Liver (tissue), 9 donors: Measurements from ENCODE around the gene FOXB2. TPM values are rescaled to one million over a fixed set of nuclear protein-coding genes. Genes with fewer than 3 reads are reported as not detected.

ENCODE experiments used
- DNase-seq: peaks from one replicate; pipeline ENCODE4 v3.0.0-alpha.2; 2017; ENCODE audit warnings: low spot score
- H3K27ac ChIP-seq, 2 donors: one replicate each; pipeline ENCODE4 v1.7.0; 2013; ENCODE audit warnings: inconsistent platforms in 2 of 2, low read length in 2 of 2, control low read depth in 1 of 2, low read depth in 1 of 2, mild to moderate bottlenecking in 1 of 2
- H3K27me3 ChIP-seq, 4 donors: one replicate each; pipeline versions ENCODE4 v1.6.1 to v1.7.0; 2013; ENCODE audit warnings: low read length in 3 of 4, inconsistent platforms in 1 of 4, mild to moderate bottlenecking in 1 of 4, moderate library complexity in 1 of 4; ENCODE audit not compliant: control insufficient read depth in 4 of 4, insufficient read depth in 4 of 4
- H3K36me3 ChIP-seq, 4 donors: one replicate each; pipeline versions ENCODE4 v1.6.1 to v1.7.0; 2013; ENCODE audit warnings: low read length in 3 of 4, mild to moderate bottlenecking in 3 of 4, low read depth in 1 of 4, moderate library complexity in 1 of 4; ENCODE audit not compliant: control insufficient read depth in 4 of 4, insufficient read depth in 3 of 4
- H3K4me1 ChIP-seq, 4 donors: one replicate each; pipeline versions ENCODE4 v1.6.1 to v1.7.0; 2013; ENCODE audit warnings: low read length in 3 of 4, mild to moderate bottlenecking in 3 of 4, moderate library complexity in 1 of 4; ENCODE audit not compliant: control insufficient read depth in 4 of 4, insufficient read depth in 4 of 4
- H3K4me3 ChIP-seq, 3 donors: one replicate each; pipeline versions ENCODE4 v1.6.1 to v1.7.0; 2013; ENCODE audit warnings: low read length in 3 of 3, control low read depth in 1 of 3, low read depth in 1 of 3, mild to moderate bottlenecking in 1 of 3
- H3K9ac ChIP-seq, 2 donors: one replicate each; pipeline ENCODE4 v1.7.0; 2013; ENCODE audit warnings: low read length in 2 of 2, mild to moderate bottlenecking in 2 of 2, moderate library complexity in 2 of 2, control low read depth in 1 of 2, low read depth in 1 of 2
- H3K9me3 ChIP-seq, 4 donors: one replicate each; pipeline versions ENCODE4 v1.6.1 to v1.7.0; 2013; ENCODE audit warnings: low read length in 3 of 4; ENCODE audit not compliant: control insufficient read depth in 4 of 4
- CTCF ChIP-seq: fragments of 150-350 bp; IDR thresholded peaks from 2 replicates; pipeline ENCODE4 v1.5.1; 2017; ENCODE audit warnings: improper control_type of control experiment, low read depth, low read length; ENCODE audit not compliant: missing input control
- EGR1 ChIP-seq, 2 donors: IDR thresholded peaks; 2 replicates each; pipeline ENCODE4 v1.6.1; 2016 to 2018; ENCODE audit warnings: antibody characterized with exemption in 2 of 2, low read depth in 2 of 2
- FOXA1 ChIP-seq: IDR thresholded peaks from 2 replicates; pipeline ENCODE4 v1.6.1; 2016; ENCODE audit warnings: antibody characterized with exemption
- FOXA2 ChIP-seq: IDR thresholded peaks from 2 replicates; pipeline ENCODE4 v1.6.1; 2016; ENCODE audit warnings: antibody characterized with exemption
- GABPA ChIP-seq, 2 donors: IDR thresholded peaks in 1 of 2; conservative IDR thresholded peaks in 1 of 2; 2 replicates each; pipeline ENCODE4 v1.6.1; 2016; ENCODE audit warnings: antibody characterized with exemption in 2 of 2, mild to moderate bottlenecking in 1 of 2, moderate library complexity in 1 of 2
- HNF4A ChIP-seq, 2 donors: conservative IDR thresholded peaks; 2 replicates each; pipeline ENCODE4 v1.6.1; 2016; ENCODE audit warnings: antibody characterized with exemption in 2 of 2, mild to moderate bottlenecking in 2 of 2
- HNF4G ChIP-seq: IDR thresholded peaks from 2 replicates; pipeline ENCODE4 v1.6.1; 2016; ENCODE audit warnings: antibody characterized with exemption
- NR2F2 ChIP-seq: IDR thresholded peaks from 2 replicates; pipeline ENCODE4 v1.6.1; 2016; ENCODE audit warnings: antibody characterized with exemption
- RAD21 ChIP-seq, 2 donors: IDR thresholded peaks; 2 replicates each; pipeline ENCODE4 v1.6.1; 2016; ENCODE audit warnings: antibody characterized with exemption in 2 of 2, mild to moderate bottlenecking in 2 of 2
- REST ChIP-seq: IDR thresholded peaks from 2 replicates; pipeline ENCODE4 v1.6.1; 2016; ENCODE audit warnings: antibody characterized with exemption, mild to moderate bottlenecking
- RXRA ChIP-seq, 2 donors: IDR thresholded peaks; 2 replicates each; pipeline ENCODE4 v1.6.1; 2017 to 2018; ENCODE audit warnings: antibody characterized with exemption in 2 of 2, mild to moderate bottlenecking in 1 of 2
- SP1 ChIP-seq: IDR thresholded peaks from 2 replicates; pipeline ENCODE4 v1.6.1; 2018; ENCODE audit warnings: antibody characterized with exemption, mild to moderate bottlenecking
- TAF1 ChIP-seq: conservative IDR thresholded peaks from 2 replicates; pipeline ENCODE4 v1.6.1; 2016; ENCODE audit warnings: antibody characterized with exemption, mild to moderate bottlenecking
- YY1 ChIP-seq: IDR thresholded peaks from 2 replicates; pipeline ENCODE4 v1.6.1; 2016; ENCODE audit warnings: antibody characterized with exemption, mild to moderate bottlenecking
- WGBS: extraction: QIAGEN DNeasy Blood & Tissue Kit; methylation state at CpG from one replicate; pipeline ENCODE4 v1.1.7; 2013; 5-methylcytosine and 5-hydroxymethylcytosine counted together
- polyA plus RNA-seq, 2 donors: library from polyadenylated mRNA; stranded (reverse) in 1 of 2; unstranded in 1 of 2; fragments of 200-250 nt in 1 of 2; fragments of >200 nt in 1 of 2; fragmentation: Nextera tagmentation in 1 of 2; extraction: Ambion mirVana in 1 of 2; gene quantifications; one replicate each; pipeline versions ENCODE4 v1.2.1 to v1.2.3, GENCODE V29; 2013 to 2015
- total RNA-seq, 2 donors: library from RNA; depleted of rRNA; stranded (reverse); fragments of >200 nt; gene quantifications; one replicate each; pipeline ENCODE4 v1.2.3, GENCODE V29; 2014
- TF ChIP-seq, protein P1 (sequence below): IDR thresholded peaks from 2 replicates; pipeline ENCODE4 v1.6.1; 2016; ENCODE audit warnings: antibody characterized with exemption
- donor health status: healthy.
- donor health status: healthy.
- donor health status: healthy.
- donor health status: healthy.
- donor health status: healthy.

The FOXB2 gene
- total and polyA plus RNA-seq, 4 donors = not detected

- no peak for TF ChIP-seq CTCF
- TF ChIP-seq GABPA (IDR thresholded peaks at IDR 0.05 in 1 of 2, conservative IDR thresholded peaks at IDR 0.05 in 1 of 2) = no peak
- TF ChIP-seq NR2F2 = no peak
- TF ChIP-seq YY1 = no peak
- TF ChIP-seq EGR1 (IDR thresholded peaks at IDR 0.05; ENCODE audit: low read depth in 2 of 2) = no peak
- TF ChIP-seq SP1 = no peak
- no peak for TF ChIP-seq RXRA (IDR thresholded peaks at IDR 0.05)
- no peak for TF ChIP-seq RAD21 (IDR thresholded peaks at IDR 0.05)
- TF ChIP-seq FOXA2 = no peak
- TF ChIP-seq HNF4G = no peak
- TF ChIP-seq HNF4A (conservative IDR thresholded peaks at IDR 0.05) = no peak
- no peak for TF ChIP-seq FOXA1
- TF ChIP-seq TAF1 = no peak
Observed at GRCh38 chr9:77024776-77025545, 5.5 kb downstream of the FOXB2 start (continued).

DNA sequence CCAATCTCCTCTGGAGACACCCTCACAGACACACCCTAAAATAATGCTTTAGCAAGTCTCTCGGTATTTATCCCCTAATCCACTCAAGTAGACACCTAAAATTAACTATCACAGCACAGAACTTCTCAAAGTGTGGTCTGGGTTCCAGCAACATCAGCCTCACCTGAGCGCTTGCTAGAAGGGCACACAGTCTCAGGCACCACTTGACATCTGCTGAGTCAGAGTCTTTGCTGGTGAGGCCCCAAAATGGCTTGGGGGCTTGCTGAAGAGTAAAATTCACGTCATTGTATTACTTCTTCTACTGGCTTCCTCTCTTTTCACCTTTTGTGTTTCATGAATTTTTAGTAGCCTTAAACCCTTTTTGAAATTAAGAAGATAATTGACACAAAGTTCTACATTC is 9.0 kb downstream of the FOXB2 start:
- WGBS = 58% methylated on average over 3 of the region's 3 CpGs
- no peaks in the 10 kb centered on the region for H3K36me3 ChIP-seq
- H3K4me1 ChIP-seq = no peaks in the 10 kb centered on the region
- no peak overlapping the region for H3K9ac ChIP-seq
- no peak overlapping the region for H3K27ac ChIP-seq
- no peak for DNase-seq
- no peak for TF ChIP-seq YY1
- TF ChIP-seq REST = no peak
- TF ChIP-seq, protein P1, sequence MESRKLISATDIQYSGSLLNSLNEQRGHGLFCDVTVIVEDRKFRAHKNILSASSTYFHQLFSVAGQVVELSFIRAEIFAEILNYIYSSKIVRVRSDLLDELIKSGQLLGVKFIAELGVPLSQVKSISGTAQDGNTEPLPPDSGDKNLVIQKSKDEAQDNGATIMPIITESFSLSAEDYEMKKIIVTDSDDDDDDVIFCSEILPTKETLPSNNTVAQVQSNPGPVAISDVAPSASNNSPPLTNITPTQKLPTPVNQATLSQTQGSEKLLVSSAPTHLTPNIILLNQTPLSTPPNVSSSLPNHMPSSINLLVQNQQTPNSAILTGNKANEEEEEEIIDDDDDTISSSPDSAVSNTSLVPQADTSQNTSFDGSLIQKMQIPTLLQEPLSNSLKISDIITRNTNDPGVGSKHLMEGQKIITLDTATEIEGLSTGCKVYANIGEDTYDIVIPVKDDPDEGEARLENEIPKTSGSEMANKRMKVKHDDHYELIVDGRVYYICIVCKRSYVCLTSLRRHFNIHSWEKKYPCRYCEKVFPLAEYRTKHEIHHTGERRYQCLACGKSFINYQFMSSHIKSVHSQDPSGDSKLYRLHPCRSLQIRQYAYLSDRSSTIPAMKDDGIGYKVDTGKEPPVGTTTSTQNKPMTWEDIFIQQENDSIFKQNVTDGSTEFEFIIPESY = no peak
- TF ChIP-seq HNF4G = no peak
- TF ChIP-seq RXRA (IDR thresholded peaks at IDR 0.05) = no peak
- no peak for TF ChIP-seq TAF1
- no peak for TF ChIP-seq NR2F2
- TF ChIP-seq RAD21 (IDR thresholded peaks at IDR 0.05) = no peak
- H3K9me3 ChIP-seq = no peaks in the 10 kb centered on the region
- H3K27me3 ChIP-seq = peaks cover 0 to 8% (median 3%) of the 10 kb centered on the region in 4 donors
- no peak overlapping the region for H3K4me3 ChIP-seq
